Peyer's patch (tissue), 4 donors: ENCODE measurements around the gene NPIPA2. TPM values are rescaled to one million over a fixed set of nuclear protein-coding genes. Genes with fewer than 3 reads are reported as not detected.
"Not testable (repeated sequence)": the region's sequence is repeated elsewhere in the genome, so short reads cannot be mapped to it uniquely, and the experiment has no call there.

ENCODE experiments used
- DNase-seq, 3 donors: peaks; one replicate each; pipeline ENCODE4 v3.0.0-alpha.2; 2017 to 2019
- H3K27ac ChIP-seq, 4 donors: fragments of 200-600 bp; sonication (generic); one replicate each; pipeline ENCODE4 v1.5.1; 2016 to 2019
- H3K27me3 ChIP-seq, 2 donors: fragments of 200-600 bp; sonication (generic); one replicate each; pipeline ENCODE4 v1.5.1; 2019
- H3K36me3 ChIP-seq, 3 donors: fragments of 200-600 bp; sonication (generic); one replicate each; pipeline ENCODE4 v1.5.1; 2016 to 2019
- H3K4me1 ChIP-seq, 4 donors: fragments of 200-600 bp; sonication (generic); one replicate each; pipeline ENCODE4 v1.5.1; 2016 to 2019
- H3K4me3 ChIP-seq, 4 donors: fragments of 200-600 bp; sonication (generic); 1 replicate in 3 of 4; 2 replicates in 1 of 4; pipeline ENCODE4 v1.5.1; 2016 to 2019; ENCODE audit warnings: mild to moderate bottlenecking in 1 of 4
- H3K9me3 ChIP-seq, 4 donors: fragments of 200-600 bp; sonication (generic); one replicate each; pipeline ENCODE4 v1.5.1; 2016 to 2019; ENCODE audit warnings: mild to moderate bottlenecking in 1 of 4
- total RNA-seq, 4 donors: library from RNA; depleted of rRNA; stranded (reverse); fragments of >200 nt; gene quantifications; one replicate each; pipeline ENCODE4 v1.1.0, GENCODE V29; 2016

NPIPA2 gene
- 1 to 10 TPM in 1 of 4 donors, not detected in 3; 1.1 TPM for total RNA-seq

- H3K9me3 ChIP-seq, H3K36me3 ChIP-seq, H3K27ac ChIP-seq, H3K4me3 ChIP-seq, H3K27me3 ChIP-seq, DNase-seq, H3K4me1 ChIP-seq: not testable (repeated sequence)
These were observed at the start of gene NPIPA2 for GRCh38 chr16:14742273-14743128. Gene NPIPA2 (plus strand): TSS chr16:14742533. CDS start chr16:14748066, 5,533 bp downstream.

GRCh38 chr16:14694129-14694528 lies 48.2 kb upstream of the NPIPA2 start, which contains the start of gene PLA2G10:
Gene PLA2G10 (minus strand): TSS chr16:14694308. CDS start chr16:14694229, 79 bp downstream.
- not testable (repeated sequence) for H3K4me3 ChIP-seq, H3K36me3 ChIP-seq, DNase-seq, H3K27me3 ChIP-seq, H3K4me1 ChIP-seq, H3K9me3 ChIP-seq, H3K27ac ChIP-seq

- H3K9me3 ChIP-seq, H3K4me1 ChIP-seq, H3K4me3 ChIP-seq, H3K27me3 ChIP-seq, DNase-seq, H3K27ac ChIP-seq, H3K36me3 ChIP-seq: not testable (repeated sequence)
These were observed 40.5 kb upstream of the NPIPA2 start for GRCh38 chr16:14701859-14702258.

GRCh38 chr16:14702672-14703071 lies 39.7 kb upstream of the NPIPA2 start:
- not testable (repeated sequence) for H3K4me3 ChIP-seq, DNase-seq, H3K36me3 ChIP-seq, H3K9me3 ChIP-seq, H3K4me1 ChIP-seq, H3K27me3 ChIP-seq, H3K27ac ChIP-seq

GRCh38 chr16:14703156-14704011 lies 38.9 kb upstream of the NPIPA2 start, which contains the start of gene NPIPA3:
Gene NPIPA3 (plus strand): TSS chr16:14703411. CDS start chr16:14708944, 5,533 bp downstream.
- H3K4me3 ChIP-seq, H3K27ac ChIP-seq, DNase-seq, H3K36me3 ChIP-seq, H3K27me3 ChIP-seq, H3K4me1 ChIP-seq, H3K9me3 ChIP-seq: not testable (repeated sequence)

- not testable (repeated sequence) for H3K27ac ChIP-seq, H3K4me3 ChIP-seq
These were observed 9.1 kb upstream of the NPIPA2 start for GRCh38 chr16:14733233-14733632.

GRCh38 chr16:14740832-14741385 lies 1.4 kb upstream of the NPIPA2 start:
- H3K4me3 ChIP-seq, H3K27me3 ChIP-seq, H3K9me3 ChIP-seq, H3K27ac ChIP-seq, DNase-seq, H3K4me1 ChIP-seq, H3K36me3 ChIP-seq: not testable (repeated sequence)

More at GRCh38 chr16:14733233-14733632, 9.1 kb upstream of the NPIPA2 start:
- DNase-seq, H3K27me3 ChIP-seq, H3K36me3 ChIP-seq, H3K9me3 ChIP-seq, H3K4me1 ChIP-seq: not testable (repeated sequence)

- H3K36me3 ChIP-seq, DNase-seq, H3K27ac ChIP-seq, H3K9me3 ChIP-seq, H3K4me1 ChIP-seq, H3K27me3 ChIP-seq, H3K4me3 ChIP-seq: not testable (repeated sequence)
These were observed 539 bp upstream of the NPIPA2 start for GRCh38 chr16:14741794-14742193.

- H3K4me1 ChIP-seq, H3K27me3 ChIP-seq, DNase-seq, H3K27ac ChIP-seq, H3K9me3 ChIP-seq, H3K4me3 ChIP-seq, H3K36me3 ChIP-seq: not testable (repeated sequence)
These were observed 31.3 kb downstream of the NPIPA2 start for GRCh38 chr16:14773654-14774053.

GRCh38 chr16:14775624-14776023 lies 33.3 kb downstream of the NPIPA2 start:
- DNase-seq, H3K27ac ChIP-seq, H3K9me3 ChIP-seq, H3K4me1 ChIP-seq, H3K27me3 ChIP-seq, H3K4me3 ChIP-seq, H3K36me3 ChIP-seq: not testable (repeated sequence)

- not testable (repeated sequence) for H3K27me3 ChIP-seq, H3K4me3 ChIP-seq, H3K9me3 ChIP-seq, DNase-seq, H3K36me3 ChIP-seq, H3K27ac ChIP-seq, H3K4me1 ChIP-seq
These were observed 34.4 kb downstream of the NPIPA2 start for GRCh38 chr16:14776763-14777162.

- not testable (repeated sequence) for H3K27ac ChIP-seq, H3K9me3 ChIP-seq, H3K27me3 ChIP-seq, H3K4me1 ChIP-seq, H3K4me3 ChIP-seq, H3K36me3 ChIP-seq
- peak in 1 of 3 donors; percentile 2 for DNase-seq
These were observed 37.1 kb downstream of the NPIPA2 start for GRCh38 chr16:14779368-14779877.

- H3K27me3 ChIP-seq, DNase-seq, H3K9me3 ChIP-seq, H3K27ac ChIP-seq, H3K4me3 ChIP-seq, H3K36me3 ChIP-seq, H3K4me1 ChIP-seq: not testable (repeated sequence)
These were observed 43.8 kb downstream of the NPIPA2 start for GRCh38 chr16:14786180-14786579.

- not testable (repeated sequence) for DNase-seq, H3K36me3 ChIP-seq, H3K27ac ChIP-seq, H3K9me3 ChIP-seq, H3K4me3 ChIP-seq, H3K4me1 ChIP-seq, H3K27me3 ChIP-seq
These were observed 47.2 kb downstream of the NPIPA2 start for GRCh38 chr16:14789577-14789976.
